Measurements from ENCODE around the gene NCF2. TPM values are rescaled to one million over a fixed set of nuclear protein-coding genes. Genes with fewer than 3 reads are reported as not detected.
"Not testable (repeated sequence)": the region's sequence is repeated elsewhere in the genome, so short reads cannot be mapped to it uniquely, and the experiment has no call there.

Gene NCF2
- total RNA-seq, 6 experiments from 2014 or later: 0.61 to 2.8 (median 1.5) TPM

GRCh38 chr1:183630748-183631147 lies 40.5 kb upstream of the NCF2 start:
- peak overlapping the region; percentile 53 for H3K27ac Mint-ChIP-seq
- TF ChIP-seq, protein P1, sequence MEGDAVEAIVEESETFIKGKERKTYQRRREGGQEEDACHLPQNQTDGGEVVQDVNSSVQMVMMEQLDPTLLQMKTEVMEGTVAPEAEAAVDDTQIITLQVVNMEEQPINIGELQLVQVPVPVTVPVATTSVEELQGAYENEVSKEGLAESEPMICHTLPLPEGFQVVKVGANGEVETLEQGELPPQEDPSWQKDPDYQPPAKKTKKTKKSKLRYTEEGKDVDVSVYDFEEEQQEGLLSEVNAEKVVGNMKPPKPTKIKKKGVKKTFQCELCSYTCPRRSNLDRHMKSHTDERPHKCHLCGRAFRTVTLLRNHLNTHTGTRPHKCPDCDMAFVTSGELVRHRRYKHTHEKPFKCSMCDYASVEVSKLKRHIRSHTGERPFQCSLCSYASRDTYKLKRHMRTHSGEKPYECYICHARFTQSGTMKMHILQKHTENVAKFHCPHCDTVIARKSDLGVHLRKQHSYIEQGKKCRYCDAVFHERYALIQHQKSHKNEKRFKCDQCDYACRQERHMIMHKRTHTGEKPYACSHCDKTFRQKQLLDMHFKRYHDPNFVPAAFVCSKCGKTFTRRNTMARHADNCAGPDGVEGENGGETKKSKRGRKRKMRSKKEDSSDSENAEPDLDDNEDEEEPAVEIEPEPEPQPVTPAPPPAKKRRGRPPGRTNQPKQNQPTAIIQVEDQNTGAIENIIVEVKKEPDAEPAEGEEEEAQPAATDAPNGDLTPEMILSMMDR (IDR thresholded peaks at IDR 0.05): no peak
- DNase-seq: peak; percentile 72
- peak overlapping the region; percentile 100 for H3K4me3 Mint-ChIP-seq
- H3K9me3 Mint-ChIP-seq: peaks cover 4% of the 10 kb centered on the region; the same call in 1 of the 2 replicates
- peaks cover 64% of the 10 kb centered on the region for H3K36me3 Mint-ChIP-seq (ENCODE audit: low read depth)
- H3K4me1 Mint-ChIP-seq (ENCODE audit: low read depth): peaks cover 55% of the 10 kb centered on the region
- H3K27me3 Mint-ChIP-seq (ENCODE audit: insufficient read depth): peaks cover 2% of the 10 kb centered on the region; the same call in 1 of the 2 replicates

GRCh38 chr1:183628537-183628936 lies 38.3 kb upstream of the NCF2 start:
- H3K36me3 Mint-ChIP-seq (ENCODE audit: low read depth): peaks cover 68% of the 10 kb centered on the region
- no peak for DNase-seq
- H3K4me1 Mint-ChIP-seq (ENCODE audit: low read depth): peaks cover 72% of the 10 kb centered on the region
- TF ChIP-seq, protein P1 (IDR thresholded peaks at IDR 0.05): no peak
- peak overlapping the region; percentile 12; the same call in 1 of the 2 replicates for H3K4me3 Mint-ChIP-seq
- H3K9me3 Mint-ChIP-seq: no peaks in the 10 kb centered on the region
- H3K27ac Mint-ChIP-seq: peak overlapping the region; percentile 62
- H3K27me3 Mint-ChIP-seq (ENCODE audit: insufficient read depth): peaks cover 2% of the 10 kb centered on the region; the same call in 1 of the 2 replicates

- not testable (repeated sequence) for H3K4me3 Mint-ChIP-seq; H3K27me3 Mint-ChIP-seq (ENCODE audit: insufficient read depth); H3K9me3 Mint-ChIP-seq; DNase-seq
- 0 out of 2 replicates have a peak overlapping the region, but pooled peaks have one; percentile 16 for H3K27ac Mint-ChIP-seq
- peaks cover 56% of the 10 kb centered on the region for H3K36me3 Mint-ChIP-seq (ENCODE audit: low read depth)
- peaks cover 73% of the 10 kb centered on the region for H3K4me1 Mint-ChIP-seq (ENCODE audit: low read depth)
Observed at GRCh38 chr1:183626236-183626635, 36.0 kb upstream of the NCF2 start.

DNA sequence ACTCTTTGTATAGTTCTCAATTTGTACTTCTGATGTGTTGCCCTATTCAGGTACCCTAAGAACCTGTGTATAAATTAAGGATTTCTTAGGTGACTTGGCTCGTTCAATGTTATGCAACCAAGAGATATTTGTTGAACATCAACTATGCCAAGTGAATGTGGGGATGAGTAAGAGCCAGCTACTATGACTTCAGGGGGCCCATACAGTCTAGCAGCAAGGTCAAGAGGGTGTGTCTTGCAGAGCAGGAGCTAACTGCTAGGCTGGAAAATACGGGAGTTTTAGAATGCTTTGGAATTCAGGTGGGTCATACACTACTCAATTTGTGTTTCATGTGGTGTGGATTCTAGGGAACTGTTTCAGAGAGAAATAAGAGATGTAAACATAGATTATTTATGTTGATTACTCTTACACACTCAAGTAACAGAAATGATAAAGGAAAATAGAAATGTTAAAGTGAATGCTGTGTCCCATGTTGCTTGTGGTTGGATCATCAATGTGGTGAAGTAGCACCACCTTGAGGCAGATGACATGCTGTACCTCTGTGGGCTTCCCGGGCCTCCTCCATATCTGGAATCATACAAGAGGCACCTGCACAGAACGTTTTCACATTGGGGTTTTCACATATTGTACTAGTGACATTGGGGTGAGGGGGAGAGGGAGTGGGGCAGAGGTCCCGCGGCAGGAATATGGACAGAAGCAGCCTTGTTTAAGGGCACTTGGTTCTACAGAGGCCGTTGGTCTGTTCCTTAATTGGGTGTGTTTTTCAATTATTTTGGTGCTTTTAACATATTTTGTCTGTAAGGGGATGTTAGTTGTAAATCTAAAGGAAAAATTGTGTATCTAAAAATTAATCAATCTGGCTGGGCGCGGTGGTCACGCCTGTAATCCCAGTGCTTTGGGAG lies 32.9 kb upstream of the NCF2 start:
- peaks cover 2% of the 10 kb centered on the region; the same call in 1 of the 2 replicates for H3K27me3 Mint-ChIP-seq (ENCODE audit: insufficient read depth)
- H3K36me3 Mint-ChIP-seq (ENCODE audit: low read depth): peaks cover 30% of the 10 kb centered on the region
- H3K4me1 Mint-ChIP-seq (ENCODE audit: low read depth): peaks cover 44% of the 10 kb centered on the region
- DNase-seq: peak; percentile 54
- H3K4me3 Mint-ChIP-seq: no peak overlapping the region
- TF ChIP-seq, protein P1 (IDR thresholded peaks at IDR 0.05): peak; percentile 79
- H3K27ac Mint-ChIP-seq: peak overlapping the region; percentile 37
- no peaks in the 10 kb centered on the region for H3K9me3 Mint-ChIP-seq

- Mint-ChIP-seq H3K36me3 (ENCODE audit: low read depth) (peaks cover 28% of the 10 kb centered on the region), H3K4me3 (no peak overlapping the region)
Observed at GRCh38 chr1:183622013-183622412, 31.8 kb upstream of the NCF2 start.

More at GRCh38 chr1:183622013-183622412, 31.8 kb upstream of the NCF2 start:
- peaks cover 40% of the 10 kb centered on the region for H3K4me1 Mint-ChIP-seq (ENCODE audit: low read depth)
- peaks cover 4% of the 10 kb centered on the region for H3K27me3 Mint-ChIP-seq (ENCODE audit: insufficient read depth)
- TF ChIP-seq, protein P1 (IDR thresholded peaks at IDR 0.05): no peak
- H3K9me3 Mint-ChIP-seq: no peaks in the 10 kb centered on the region
- DNase-seq: no peak
- no peak overlapping the region for H3K27ac Mint-ChIP-seq

Measured in HFFc6 (cell line).